Loucy (cell line): ENCODE data around the gene DHFR.
"Not testable (repeated sequence)": the region's sequence is repeated elsewhere in the genome, so short reads cannot be mapped to it uniquely, and the experiment has no call there.

Source experiments
- H2AFZ ChIP-seq: fragments of 200-600 bp; sonication (generic); 2 replicates; pipeline ENCODE4 v1.6.0; 2016; ENCODE audit warnings: antibody characterized with exemption, mild to moderate bottlenecking, low read length, moderate library complexity
- H3F3A ChIP-seq: fragments of 200-600 bp; 2 replicates; pipeline ENCODE4 v1.6.0; 2016; ENCODE audit warnings: antibody characterized with exemption, low read depth, mild to moderate bottlenecking
- H3K27me3 ChIP-seq: fragments of 200-600 bp; sonication (generic); 2 replicates; pipeline ENCODE4 v1.6.1; 2014; ENCODE audit warnings: low read length, mild to moderate bottlenecking; ENCODE audit not compliant: insufficient read depth, poor library complexity, severe bottlenecking
- H3K36me3 ChIP-seq: fragments of 200-600 bp; sonication (generic); 2 replicates; pipeline ENCODE4 v1.6.1; 2016; ENCODE audit warnings: low read length; ENCODE audit not compliant: insufficient read depth
- H3K4me1 ChIP-seq: fragments of 200-600 bp; sonication (generic); 2 replicates; pipeline ENCODE4 v1.5.1; 2014; ENCODE audit warnings: low read length, mild to moderate bottlenecking; ENCODE audit not compliant: insufficient read depth, poor library complexity, severe bottlenecking
- H3K4me2 ChIP-seq: fragments of 200-600 bp; sonication (generic); 2 replicates; pipeline ENCODE4 v1.6.0; 2014; ENCODE audit warnings: antibody characterized with exemption, low read length, low read depth, mild to moderate bottlenecking; ENCODE audit not compliant: poor library complexity, severe bottlenecking
- H3K4me3 ChIP-seq: fragments of 200-600 bp; sonication (generic); 2 replicates; pipeline ENCODE4 v1.5.1; 2014; ENCODE audit warnings: low read length, mild to moderate bottlenecking, mixed read lengths; ENCODE audit not compliant: poor library complexity, severe bottlenecking
- H3K79me2 ChIP-seq: fragments of 200-600 bp; sonication (generic); 2 replicates; pipeline ENCODE4 v1.6.1; 2014; ENCODE audit warnings: low read length; ENCODE audit not compliant: insufficient read depth
- H3K9ac ChIP-seq: fragments of 200-600 bp; sonication (generic); 2 replicates; pipeline ENCODE4 v1.6.0; 2014; ENCODE audit warnings: mild to moderate bottlenecking, low read depth, low read length, moderate library complexity; ENCODE audit not compliant: poor library complexity, severe bottlenecking
- H3K9me2 ChIP-seq: fragments of 200-600 bp; sonication (generic); replicated peaks from 2 replicates; pipeline ENCODE4 v1.6.1; 2016; ENCODE audit warnings: low read depth, low read length, mixed read lengths
- H3K9me3 ChIP-seq: fragments of 200-600 bp; sonication (generic); 2 replicates; pipeline ENCODE4 v1.6.1; 2014; ENCODE audit warnings: mild to moderate bottlenecking, antibody characterized with exemption, low read length, low read depth; ENCODE audit not compliant: insufficient read depth
- H4K20me1 ChIP-seq: fragments of 200-600 bp; sonication (generic); 2 replicates; pipeline ENCODE4 v1.6.0; 2014; ENCODE audit warnings: antibody characterized with exemption, low read length, mild to moderate bottlenecking; ENCODE audit not compliant: insufficient read depth, poor library complexity, severe bottlenecking
- EZH2phosphoT487 ChIP-seq: fragments of 200-600 bp; IDR thresholded peaks from 2 replicates; pipeline ENCODE4 v1.6.1; 2018; ENCODE audit warnings: antibody characterized with exemption, mild to moderate bottlenecking, moderate library complexity, borderline replicate concordance
- TF ChIP-seq, protein P1 (sequence below): fragments of 200-600 bp; sonication (generic); conservative IDR thresholded peaks from 2 replicates; pipeline ENCODE4 v1.5.1; 2014; ENCODE audit warnings: mild to moderate bottlenecking, antibody characterized with exemption, low read length

DHFR gene

DNA sequence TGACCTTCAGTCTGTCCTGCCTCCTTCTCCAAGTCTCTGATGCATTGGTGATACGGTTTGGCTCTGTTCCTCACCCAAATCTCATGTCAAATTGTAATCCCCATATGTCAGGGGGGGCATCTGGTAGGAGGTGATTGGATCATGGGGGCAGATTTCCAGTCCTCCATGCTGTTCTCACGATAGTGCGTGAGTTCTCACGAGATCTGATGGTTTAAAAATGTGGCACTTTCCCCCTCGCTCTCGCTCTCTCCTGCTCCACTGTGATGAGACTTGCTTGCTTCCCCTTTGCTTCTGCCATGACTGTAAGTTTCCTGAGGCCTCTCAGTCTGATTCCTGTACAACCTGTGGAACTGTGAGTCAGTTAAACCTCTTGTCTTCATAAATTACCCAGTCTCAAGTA, 70.0 kb downstream of the DHFR start:
- TF ChIP-seq, protein P1, sequence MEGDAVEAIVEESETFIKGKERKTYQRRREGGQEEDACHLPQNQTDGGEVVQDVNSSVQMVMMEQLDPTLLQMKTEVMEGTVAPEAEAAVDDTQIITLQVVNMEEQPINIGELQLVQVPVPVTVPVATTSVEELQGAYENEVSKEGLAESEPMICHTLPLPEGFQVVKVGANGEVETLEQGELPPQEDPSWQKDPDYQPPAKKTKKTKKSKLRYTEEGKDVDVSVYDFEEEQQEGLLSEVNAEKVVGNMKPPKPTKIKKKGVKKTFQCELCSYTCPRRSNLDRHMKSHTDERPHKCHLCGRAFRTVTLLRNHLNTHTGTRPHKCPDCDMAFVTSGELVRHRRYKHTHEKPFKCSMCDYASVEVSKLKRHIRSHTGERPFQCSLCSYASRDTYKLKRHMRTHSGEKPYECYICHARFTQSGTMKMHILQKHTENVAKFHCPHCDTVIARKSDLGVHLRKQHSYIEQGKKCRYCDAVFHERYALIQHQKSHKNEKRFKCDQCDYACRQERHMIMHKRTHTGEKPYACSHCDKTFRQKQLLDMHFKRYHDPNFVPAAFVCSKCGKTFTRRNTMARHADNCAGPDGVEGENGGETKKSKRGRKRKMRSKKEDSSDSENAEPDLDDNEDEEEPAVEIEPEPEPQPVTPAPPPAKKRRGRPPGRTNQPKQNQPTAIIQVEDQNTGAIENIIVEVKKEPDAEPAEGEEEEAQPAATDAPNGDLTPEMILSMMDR: no peak
- no peak for TF ChIP-seq EZH2phosphoT487
- no peaks in the 10 kb centered on the region for H3K9me3 ChIP-seq
- no peaks in the 10 kb centered on the region for H4K20me1 ChIP-seq
- no peak overlapping the region for H3K4me3 ChIP-seq
- H2AFZ ChIP-seq: no peak overlapping the region
- H3K79me2 ChIP-seq: no peaks in the 10 kb centered on the region
- H3K4me1 ChIP-seq: no peaks in the 10 kb centered on the region
- H3K4me2 ChIP-seq: no peak overlapping the region
- no peaks in the 10 kb centered on the region for H3K36me3 ChIP-seq
- no peak overlapping the region for H3K9ac ChIP-seq
- no peaks in the 10 kb centered on the region for H3K9me2 ChIP-seq
- no peaks in the 10 kb centered on the region for H3F3A ChIP-seq
- H3K27me3 ChIP-seq: no peaks in the 10 kb centered on the region

DNA sequence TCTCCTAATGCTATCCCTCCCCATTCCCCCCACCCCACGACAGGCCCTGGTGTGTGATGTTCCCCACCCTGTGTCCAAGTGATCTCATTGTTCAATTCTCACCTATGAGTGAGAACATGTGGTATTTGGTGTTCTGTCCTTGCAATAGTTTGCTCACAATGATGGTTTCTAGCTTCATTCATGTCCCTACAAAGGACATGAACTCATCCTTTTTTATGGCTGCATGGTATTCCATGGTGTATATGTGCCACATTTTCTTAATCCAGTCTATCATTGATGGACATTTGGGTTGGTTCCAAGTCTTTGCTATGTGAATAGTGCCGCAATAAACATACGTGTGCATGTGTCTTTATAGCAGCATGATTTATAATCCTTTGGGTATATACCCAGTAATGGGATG, 74.5 kb downstream of the DHFR start:
- not testable (repeated sequence) for H3K9me3 ChIP-seq, H3K36me3 ChIP-seq, H4K20me1 ChIP-seq, H3K4me1 ChIP-seq, H3K4me3 ChIP-seq, H3K79me2 ChIP-seq, H2AFZ ChIP-seq, H3K9me2 ChIP-seq, H3K27me3 ChIP-seq, H3F3A ChIP-seq, H3K4me2 ChIP-seq, H3K9ac ChIP-seq

DNA sequence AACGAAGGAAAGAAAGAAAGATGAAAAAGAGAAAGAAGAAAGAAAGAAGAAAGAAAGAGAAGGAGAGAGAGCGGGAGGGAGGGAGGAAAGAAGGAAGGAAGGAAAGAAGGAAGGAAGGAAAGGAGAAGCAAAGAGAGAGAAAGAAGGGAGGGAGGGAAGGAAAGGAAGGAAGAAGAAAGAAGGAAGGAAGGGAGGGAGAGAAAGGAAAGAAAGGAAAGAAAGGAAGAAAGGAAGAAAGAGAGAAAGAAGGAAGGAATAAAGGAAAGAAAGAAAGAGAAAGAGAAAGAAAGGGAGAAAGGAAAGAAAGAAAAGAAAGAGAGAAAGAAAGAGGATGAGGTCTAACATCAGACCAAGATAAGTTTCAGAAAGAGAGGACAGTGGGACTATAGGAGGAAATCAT, 75.7 kb downstream of the DHFR start:
- H3K9me2 ChIP-seq: no peaks in the 10 kb centered on the region
- no peak overlapping the region for H2AFZ ChIP-seq
- H3K4me2 ChIP-seq: no peak overlapping the region
- no peaks in the 10 kb centered on the region for H3F3A ChIP-seq
- H3K36me3 ChIP-seq: no peaks in the 10 kb centered on the region
- TF ChIP-seq, protein P1: no peak
- TF ChIP-seq EZH2phosphoT487: no peak
- H3K4me3 ChIP-seq: no peak overlapping the region
- H3K27me3 ChIP-seq: no peaks in the 10 kb centered on the region
- no peaks in the 10 kb centered on the region for H4K20me1 ChIP-seq
- no peaks in the 10 kb centered on the region for H3K4me1 ChIP-seq
- no peak overlapping the region for H3K9ac ChIP-seq
- H3K9me3 ChIP-seq: no peaks in the 10 kb centered on the region
- no peaks in the 10 kb centered on the region for H3K79me2 ChIP-seq

DNA sequence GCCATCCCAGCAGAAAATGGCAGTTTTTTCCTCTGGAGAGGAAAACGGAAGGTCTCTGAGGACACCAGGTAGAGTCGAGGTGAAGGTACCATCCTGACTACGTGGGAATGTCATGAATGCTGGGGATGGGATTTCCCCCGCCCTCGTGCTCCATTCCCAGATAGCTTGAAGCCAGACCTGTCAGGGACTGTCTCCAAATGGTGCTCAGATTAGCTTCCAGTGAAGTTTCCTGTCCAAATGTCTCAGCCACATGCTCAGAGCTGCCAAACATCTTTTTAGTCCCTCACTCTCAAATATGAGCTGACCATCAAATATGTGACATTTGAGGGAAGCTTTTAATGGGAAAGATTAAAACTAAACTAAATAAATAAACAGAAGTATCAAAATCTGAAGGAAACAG, 77.1 kb downstream of the DHFR start:
- no peak for TF ChIP-seq EZH2phosphoT487
- TF ChIP-seq, protein P1: no peak
- H4K20me1 ChIP-seq: no peaks in the 10 kb centered on the region
- no peak overlapping the region for H2AFZ ChIP-seq

More for the DNA sequence above, 77.1 kb downstream of the DHFR start:
- no peak overlapping the region for H3K4me3 ChIP-seq
- H3F3A ChIP-seq: no peaks in the 10 kb centered on the region
- H3K9ac ChIP-seq: no peak overlapping the region
- no peaks in the 10 kb centered on the region for H3K36me3 ChIP-seq
- H3K4me1 ChIP-seq: no peaks in the 10 kb centered on the region
- H3K4me2 ChIP-seq: no peak overlapping the region
- H3K9me2 ChIP-seq: no peaks in the 10 kb centered on the region
- H3K27me3 ChIP-seq: no peaks in the 10 kb centered on the region
- no peaks in the 10 kb centered on the region for H3K9me3 ChIP-seq
- H3K79me2 ChIP-seq: no peaks in the 10 kb centered on the region
